Glomerular visceral epithelial cell (primary cell): ENCODE data around the gene CCT3.
A peak's percentile ranks its signal among the peaks of the same experiment; 100 is the strongest.
"Not testable (repeated sequence)": the region's sequence is repeated elsewhere in the genome, so short reads cannot be mapped to it uniquely, and the experiment has no call there.

Experiments
- DNase-seq: peaks from one replicate; pipeline ENCODE4 v3.0.0-alpha.2; 2016; ENCODE audit errors: extremely low spot score

CCT3 gene

DNA sequence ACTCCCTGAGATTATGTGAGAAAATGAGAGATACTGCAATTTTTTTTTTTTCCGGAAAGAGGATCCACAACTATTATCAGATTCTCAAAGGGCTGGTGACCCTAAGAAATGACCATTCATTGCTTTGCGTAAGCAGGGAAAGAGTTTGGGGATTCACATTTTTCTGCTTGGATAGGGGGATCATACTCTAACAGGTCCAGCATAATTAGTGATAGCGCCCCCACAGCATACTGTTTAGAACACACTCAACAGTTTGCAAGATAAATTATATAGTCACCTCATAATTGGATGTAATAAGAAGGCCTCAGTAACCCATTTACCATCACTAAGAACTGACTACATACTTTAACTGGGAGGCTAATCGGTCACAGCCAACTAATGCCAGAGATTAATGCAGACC lies 1.9 kb downstream of the CCT3 start:
- DNase-seq = no peak

DNA sequence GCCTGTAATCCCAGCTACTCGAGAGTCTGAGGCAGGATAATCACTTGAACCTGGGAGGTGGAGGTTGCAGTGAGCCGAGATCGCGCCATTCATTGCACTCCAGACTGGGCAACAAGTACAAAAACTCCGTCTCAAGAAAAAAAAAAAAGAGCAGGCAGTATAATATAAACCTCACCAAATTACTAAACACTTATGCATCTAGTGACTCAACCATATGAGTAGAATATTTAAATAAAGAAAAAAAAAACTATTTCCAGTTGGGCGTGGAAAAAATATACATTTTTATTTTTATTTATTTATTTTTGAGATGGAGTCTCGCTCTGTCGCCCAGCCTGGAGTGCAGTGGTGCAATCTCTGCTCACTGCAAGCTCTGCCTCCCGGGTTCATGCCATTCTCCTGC lies 14.9 kb downstream of the CCT3 start:
- not testable (repeated sequence) for DNase-seq

DNA sequence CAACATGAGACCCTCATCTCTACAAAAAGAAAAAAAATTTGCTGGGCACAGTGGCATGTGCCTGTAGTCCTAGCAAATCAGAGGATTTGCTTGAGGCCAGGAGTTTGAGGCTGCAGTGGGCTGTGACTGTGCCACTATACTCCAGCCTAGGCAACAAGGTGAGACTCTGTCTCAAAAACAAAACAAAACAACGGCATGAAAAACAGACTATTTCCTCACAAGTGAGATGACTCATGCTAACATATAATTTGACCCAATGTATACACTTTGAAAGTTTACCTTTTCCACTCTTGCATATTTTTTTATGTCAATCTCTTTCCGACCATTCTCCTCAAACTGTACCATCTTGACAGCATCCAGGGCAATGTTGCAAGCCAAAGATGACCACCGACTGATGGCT lies 17.5 kb downstream of the CCT3 start:
- DNase-seq = no peak

DNA sequence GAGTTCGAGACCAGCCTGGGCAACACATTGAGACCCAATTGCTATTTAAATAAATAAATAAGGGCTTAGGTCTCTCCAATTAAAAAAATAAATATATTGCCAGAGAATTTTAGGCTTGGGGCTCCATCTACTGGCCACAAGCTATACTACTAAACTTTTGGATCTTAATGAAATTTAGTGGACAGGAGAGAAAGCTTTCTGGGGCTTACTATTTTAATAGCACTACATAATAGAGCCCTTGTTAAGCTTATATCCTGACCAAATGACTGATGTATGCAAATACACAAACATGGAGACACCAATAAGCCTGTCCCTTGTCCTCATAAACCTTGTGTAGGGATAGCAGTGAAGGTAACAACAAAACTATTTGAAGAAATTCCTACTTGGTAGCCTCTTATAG lies 18.4 kb downstream of the CCT3 start:
- DNase-seq = peak; percentile 43

DNA sequence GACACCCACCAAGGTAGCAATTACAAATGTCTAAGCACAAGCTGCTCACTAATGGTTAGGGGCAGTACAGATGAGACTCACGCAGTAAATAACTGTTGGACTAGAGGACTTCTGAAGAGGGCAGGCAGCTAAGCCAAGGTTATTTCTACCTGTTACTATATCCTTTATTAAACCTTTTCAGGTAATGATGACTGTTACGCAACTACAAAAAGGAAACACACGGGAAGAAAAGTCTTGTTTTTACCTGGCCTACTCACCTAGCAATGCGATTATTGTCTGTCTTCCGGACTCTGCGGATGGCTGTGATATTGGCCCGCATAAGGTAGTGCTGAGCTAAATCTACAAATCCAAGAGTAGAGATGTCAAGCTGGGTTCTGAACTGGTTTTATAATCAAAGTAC lies 21.2 kb downstream of the CCT3 start:
- DNase-seq = no peak

DNA sequence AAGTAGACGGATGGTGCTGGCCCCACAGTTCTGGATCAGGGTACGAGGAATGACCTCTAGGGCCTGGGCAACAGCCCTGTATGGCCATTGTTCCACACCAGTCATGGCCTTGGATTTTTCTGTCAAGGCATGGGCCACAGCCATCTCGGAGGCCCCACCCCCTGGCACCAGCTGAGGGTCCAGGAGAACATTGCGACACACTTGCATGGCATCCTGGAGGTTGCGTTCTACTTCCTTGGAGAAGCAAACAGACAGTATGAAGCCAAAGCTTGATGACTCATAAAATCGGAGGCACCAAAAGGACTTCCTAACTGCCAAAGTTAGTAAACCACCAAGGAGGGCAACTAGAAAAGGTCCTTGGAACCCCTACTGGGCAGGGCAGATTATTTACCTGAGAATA lies 27.1 kb downstream of the CCT3 start:
- peak; percentile 13 for DNase-seq

DNA sequence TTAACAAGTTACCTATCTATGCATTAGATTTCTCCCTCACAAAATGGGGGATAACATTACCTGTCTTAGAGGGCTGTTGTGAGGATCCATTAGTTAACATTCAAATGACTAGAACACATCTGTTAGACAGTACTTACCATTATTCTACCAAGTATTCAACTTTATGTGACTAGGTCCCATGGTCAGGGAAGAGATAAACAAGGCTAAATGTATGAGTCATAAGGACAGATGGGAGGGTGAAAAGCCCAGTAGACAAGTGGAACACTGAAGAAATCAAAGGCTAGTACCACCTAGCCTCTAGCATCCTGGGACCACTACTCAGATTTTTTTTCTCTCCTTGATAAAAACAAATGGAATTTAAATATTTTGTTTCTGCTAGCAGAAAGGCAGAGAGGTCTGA lies 30.0 kb downstream of the CCT3 start:
- no peak for DNase-seq

DNA sequence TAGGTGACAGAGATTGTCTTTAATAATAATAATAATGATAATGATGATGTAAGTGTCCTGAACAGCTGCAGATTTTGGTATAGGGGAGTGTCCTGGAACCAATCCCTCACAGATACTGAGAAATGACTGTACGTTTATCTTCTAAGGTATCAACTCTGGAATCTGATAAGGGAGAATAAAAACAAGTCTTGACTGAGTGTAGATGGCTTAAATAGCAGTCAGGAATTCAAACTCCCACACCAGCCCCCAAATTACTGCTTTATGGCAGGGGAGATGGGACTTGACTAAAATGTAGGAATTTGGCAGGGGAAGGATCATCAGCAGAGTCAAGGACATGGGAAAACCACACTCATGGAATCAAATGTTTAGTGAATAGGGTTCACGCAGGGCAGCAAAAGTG lies 32.9 kb downstream of the CCT3 start:
- no peak for DNase-seq

DNA sequence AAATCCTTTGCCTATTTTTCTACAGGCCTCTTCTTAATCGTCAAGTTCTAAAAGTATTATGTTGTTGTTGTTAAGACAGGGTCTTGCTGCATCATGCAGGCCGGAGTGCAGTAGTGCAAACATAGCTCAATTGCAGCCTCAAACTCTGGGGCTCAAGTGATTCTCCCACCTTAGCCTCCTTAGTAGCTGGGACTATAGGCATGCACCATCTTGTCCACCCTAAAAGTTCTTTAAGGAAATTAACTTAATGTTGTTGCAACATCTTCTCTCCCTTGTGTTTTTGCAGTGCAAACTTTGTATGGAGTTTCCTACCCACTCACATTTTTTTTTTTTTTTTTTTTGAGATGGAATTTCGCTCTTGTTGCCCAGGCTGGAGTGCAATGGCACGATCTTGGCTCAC lies 34.9 kb downstream of the CCT3 start:
- DNase-seq = no peak

DNA sequence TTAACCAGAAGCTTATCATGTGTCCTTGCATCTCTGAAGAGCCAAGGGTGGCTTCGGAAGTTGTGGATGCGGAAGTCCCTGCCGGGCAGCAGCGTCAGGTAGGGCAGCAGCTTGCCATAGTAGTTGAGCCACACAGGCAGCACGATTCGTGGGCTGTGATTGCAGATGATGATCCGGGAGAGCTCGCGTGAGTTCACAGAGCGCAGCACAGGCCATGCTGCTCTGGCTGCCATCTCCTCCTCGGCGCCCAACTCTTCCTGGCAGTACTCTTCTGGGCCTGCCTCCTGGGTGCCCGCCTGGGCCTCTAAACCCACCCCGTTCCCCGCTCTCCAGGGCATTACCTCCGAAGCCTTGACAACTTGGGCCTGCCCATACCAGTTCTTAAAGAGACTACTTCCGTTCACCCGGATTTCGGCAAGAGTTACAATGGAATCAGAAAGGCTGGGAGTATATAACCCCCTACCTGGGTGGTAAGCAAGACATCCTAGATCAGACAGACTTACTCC lies 39.2 kb downstream of the CCT3 start, which contains the start of gene VHLL:
Gene VHLL, minus strand, starts transcription at position 456 of the 506 bp plus-strand sequence. Its CDS starts 118 bp downstream, at position 338.
- DNase-seq = no peak

DNA sequence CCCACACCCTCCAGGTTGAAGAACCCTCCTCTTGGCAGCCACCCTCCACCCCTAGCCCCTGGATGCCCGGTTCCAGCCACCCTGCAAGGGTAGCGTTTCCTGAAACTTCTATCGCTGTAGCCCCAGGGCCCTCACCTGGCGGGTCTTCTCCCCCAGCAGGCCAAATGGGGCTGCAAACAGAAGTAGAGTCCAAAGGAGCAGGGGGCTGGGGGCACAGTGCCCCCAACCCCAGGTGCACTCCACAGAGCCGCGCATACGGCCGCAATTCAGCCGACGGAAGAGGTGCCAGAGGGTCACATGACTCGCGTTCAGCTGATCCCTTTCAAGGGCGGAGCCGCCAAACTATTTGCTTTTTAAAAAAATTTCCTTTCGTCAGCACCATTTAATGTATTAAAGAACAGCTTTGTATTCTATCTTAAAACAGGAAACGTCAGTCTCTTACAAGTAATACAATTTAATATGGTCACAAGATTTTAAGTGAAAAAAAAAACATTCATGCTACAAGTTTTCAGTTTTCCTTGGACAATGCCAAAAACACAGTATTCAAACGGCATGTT lies 42.6 kb downstream of the CCT3 start, which contains the start of gene GLMP:
Gene GLMP, minus strand, starts transcription at position 289 of the 557 bp plus-strand sequence. Its CDS starts 34 bp downstream, at position 255.
- peak; percentile 47 for DNase-seq

DNA sequence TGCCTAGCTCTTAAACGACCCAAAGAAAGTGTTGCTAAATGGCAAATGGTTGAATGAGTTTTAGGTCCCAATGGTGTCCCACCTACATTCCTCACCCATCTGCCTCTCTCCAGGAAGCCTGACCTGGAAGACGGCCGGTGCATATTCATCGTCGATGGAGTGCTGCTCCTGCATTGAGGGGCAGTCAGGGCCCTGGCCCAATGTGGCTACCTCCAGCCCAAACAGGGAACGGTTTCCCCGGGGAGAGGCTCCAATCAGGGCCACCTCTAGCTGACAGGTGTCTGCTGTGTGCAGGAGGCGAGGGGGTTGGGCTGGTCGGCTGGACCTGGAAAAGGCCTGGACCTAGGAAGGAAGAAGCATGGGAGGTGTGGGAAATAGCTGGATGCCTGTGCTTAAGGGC lies 44.2 kb downstream of the CCT3 start:
- no peak for DNase-seq

DNA sequence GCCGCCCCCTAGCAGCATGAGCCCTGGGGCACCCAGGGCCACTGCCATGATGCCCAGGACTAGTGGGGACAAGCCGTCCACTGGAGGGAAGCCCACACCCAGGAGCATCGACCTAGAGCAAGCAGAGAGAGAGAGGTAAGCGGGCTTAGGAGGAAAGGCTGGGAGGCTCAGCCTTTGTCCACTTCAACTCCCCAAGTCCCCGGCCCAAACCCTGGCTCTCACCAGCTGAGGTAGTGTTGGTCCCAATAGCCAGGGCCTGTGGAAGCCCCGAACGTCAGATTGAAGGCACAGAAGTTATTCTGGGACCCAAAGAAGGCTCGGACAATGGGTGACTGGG lies 45.0 kb downstream of the CCT3 start:
- DNase-seq = no peak

DNA sequence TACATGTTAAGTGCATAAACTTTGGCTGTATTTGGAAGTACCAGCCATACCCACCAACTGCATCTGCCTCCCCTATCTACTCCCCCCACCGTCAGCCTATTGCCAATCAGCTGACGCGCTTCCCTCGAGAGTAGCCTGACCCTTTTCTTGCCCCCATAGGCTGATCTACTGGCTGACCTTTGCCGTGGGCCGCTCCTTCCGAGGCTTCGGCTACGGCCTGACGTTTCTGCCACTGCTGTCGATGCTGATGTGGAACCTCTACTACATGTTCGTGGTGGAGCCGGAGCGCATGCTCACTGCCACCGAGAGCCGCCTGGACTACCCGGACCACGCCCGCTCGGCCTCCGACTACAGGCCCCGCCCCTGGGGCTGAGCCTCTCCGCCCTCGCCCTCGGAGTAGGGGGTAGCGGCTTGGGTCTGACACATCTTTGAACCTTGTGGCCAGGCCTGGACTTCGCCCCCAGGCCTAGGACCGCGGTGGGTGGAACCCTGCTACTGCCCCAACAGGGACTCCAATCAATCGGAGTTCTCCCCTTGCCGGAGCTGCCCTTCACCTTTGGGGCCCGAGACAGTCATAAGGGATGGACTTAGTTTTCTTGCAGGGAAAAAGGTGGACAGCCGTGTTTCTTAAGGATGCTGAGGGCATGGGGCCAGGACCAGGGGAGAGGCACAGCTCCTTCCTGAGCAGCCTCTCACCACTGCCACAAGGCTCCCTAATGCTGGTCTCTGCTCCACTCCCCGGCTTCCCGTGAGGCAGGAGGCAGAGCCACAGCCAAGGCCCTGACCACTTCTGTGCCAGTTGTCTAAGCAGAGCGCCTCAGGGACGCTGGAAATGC lies 46.6 kb downstream of the CCT3 start:
- DNase-seq = peak; percentile 75

DNA sequence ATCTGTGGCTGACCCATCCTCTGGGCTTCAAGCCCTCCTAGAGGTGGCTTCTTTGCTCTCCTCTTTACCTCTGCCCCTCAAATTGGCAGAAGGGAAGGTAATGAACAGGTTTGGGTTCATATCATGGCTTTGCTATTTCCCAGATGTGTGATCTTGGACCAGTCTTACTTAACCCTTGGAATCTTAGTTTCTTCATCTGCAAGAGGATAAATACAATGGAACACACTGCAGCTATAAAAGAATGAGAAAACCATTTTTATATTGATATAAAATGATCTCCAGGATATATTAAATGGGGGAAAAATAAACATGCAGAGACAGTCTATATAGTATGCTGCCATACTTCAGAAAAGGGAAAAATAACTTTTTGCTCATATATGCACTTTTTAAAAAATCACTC lies 48.2 kb downstream of the CCT3 start:
- DNase-seq = no peak

DNA sequence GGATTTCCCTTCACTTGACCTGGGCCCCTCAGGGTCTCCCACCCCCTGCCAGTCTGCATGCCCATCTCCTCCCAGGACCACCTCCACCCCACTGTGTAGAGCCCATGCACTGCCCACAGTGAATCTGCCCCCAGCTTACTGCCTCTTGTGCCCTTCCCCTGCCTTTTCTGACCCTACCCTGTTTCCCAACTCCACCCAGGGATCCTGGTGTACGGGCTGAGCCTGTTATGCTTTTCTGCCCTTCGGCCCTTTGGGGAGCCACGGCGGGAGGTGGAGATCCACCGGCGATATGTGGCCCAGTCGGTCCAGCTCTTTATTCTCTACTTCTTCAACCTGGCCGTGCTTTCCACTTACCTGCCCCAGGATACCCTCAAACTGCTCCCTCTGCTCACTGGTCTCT lies 52.0 kb downstream of the CCT3 start:
- no peak for DNase-seq

DNA sequence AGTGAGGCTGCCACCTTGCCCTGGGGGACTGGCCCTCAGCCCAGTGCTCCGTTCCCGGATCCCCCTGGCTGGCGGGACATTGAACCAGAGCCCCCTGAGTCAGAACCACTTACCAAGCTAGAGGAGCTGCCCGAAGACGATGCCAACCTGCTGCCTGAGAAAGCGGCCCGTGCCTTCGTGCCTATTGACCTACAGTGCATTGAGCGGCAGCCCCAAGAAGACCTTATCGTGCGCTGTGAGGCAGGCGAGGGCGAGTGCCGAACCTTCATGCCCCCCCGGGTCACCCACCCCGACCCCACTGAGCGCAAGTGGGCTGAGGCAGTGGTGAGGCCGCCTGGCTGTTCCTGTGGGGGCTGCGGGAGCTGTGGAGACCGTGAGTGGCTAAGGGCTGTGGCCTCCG lies 52.7 kb downstream of the CCT3 start:
- no peak for DNase-seq

DNA sequence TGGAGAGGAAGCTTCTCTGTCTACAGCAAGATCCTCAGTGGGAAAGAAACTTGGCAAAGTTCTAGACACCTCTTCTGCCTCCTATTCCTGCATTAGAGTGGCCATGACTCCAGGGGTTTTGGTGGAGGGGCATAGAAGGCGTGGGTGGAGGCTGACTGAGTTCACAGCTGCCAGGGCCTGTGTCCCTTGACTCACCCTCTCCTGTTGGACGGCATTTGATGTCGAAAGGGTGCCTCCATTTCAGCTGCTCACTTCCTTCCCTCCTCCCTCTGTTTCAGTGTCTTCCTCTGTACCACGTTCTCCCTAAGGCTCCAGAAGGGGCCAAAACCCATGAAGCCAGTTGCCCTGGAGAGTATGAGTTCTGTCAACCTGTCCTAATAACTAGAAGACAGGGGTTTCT lies 53.3 kb downstream of the CCT3 start:
- no peak for DNase-seq

DNA sequence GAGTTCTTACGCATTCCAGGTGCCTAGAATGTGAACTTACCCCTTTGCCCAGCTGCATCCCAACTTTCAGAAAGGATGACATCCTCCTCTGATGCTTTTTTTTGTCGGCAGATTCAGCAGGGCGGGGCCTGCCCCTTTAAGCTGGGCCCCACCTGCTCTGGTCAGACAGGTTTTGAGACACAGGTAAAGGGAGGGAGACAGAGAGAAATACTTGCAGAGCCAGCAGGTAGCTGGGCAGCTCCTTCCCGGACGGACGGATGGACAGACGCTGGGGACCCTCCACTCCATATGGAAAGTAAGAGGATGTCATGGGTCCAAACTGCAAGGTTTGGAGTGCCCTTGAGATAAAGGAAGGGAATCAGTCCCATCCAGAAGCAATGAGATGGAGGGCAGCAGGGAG lies 54.0 kb downstream of the CCT3 start, which contains the start of gene TMEM79:
Gene TMEM79, plus strand, starts transcription at position 214 of the 400 bp plus-strand sequence. CDS start 902 bp downstream, outside the sequence.
- no peak for DNase-seq

DNA sequence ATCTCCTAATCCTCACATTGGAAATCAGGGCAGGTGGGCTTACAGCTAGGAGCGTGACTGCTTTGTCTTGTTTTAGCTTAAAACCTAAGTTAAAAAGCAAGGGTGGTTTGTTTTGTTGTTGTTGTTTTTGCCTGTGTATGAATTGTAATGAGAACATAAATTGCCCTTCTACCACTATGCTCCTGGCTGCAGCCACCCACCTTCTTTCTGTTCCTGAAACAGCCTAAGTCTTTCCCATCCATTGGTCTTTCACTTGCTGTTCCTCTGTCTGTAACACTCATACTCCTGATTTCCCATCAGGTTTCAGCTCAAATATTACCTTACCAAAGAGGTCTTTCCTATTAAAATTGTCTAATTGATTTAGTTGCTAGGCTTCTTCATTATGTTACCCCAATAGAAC lies 54.6 kb downstream of the CCT3 start:
- DNase-seq = no peak

DNA sequence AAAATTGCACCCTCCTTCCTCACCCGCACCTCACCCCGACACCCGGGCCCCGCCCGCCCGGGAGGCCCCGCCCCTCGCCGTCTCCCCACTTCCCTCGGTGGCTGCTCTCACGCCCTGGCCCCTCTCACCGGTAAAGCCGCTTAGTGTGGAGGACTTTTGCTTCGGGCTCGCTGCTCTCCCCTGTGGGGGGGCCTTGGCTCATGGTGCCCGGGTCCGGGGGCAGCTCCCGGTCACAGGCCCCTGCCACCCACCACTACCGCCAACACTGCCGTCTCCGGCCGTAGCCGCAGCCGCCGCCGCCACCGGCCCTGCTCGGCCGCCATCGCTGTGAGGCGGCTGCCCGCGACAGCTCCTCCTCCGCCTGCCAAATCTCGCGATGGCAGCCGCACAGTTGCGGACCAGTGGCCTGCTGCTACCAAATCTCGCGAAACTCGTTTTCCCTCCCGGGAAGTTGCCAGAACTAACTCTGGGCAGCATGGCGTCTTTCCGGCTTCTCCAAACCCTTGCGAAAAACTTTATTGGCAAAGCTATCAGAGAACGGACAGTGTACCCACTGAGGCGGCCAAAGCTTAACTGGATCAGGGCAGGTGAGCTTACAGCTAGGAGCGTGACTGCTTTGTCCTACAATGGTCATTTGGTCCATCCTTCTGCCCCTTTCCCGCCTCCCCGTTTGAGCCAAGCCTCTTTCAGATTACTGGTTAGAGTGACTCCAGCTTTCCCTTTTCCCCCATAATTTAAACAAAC lies 55.4 kb downstream of the CCT3 start, which contains the start of gene SMG5:
Gene SMG5, minus strand, starts transcription at position 347 of the 744 bp plus-strand sequence. Its CDS starts 145 bp downstream, at position 202.
- peak; percentile 98 for DNase-seq
